ENCODE data around the gene APEH. TPM values are rescaled to one million over a fixed set of nuclear protein-coding genes. Genes with fewer than 3 reads are reported as not detected.

The APEH gene
- total RNA-seq, 4 donors from 2014 or later, result 53.9 to 151 (median 116) TPM

GRCh38 chr3:49701388-49702077, 27.4 kb downstream of the APEH start:
- Histone ChIP-seq H3K27me3 (no peaks in the 10 kb centered on the region), H3K4me3 (no peak overlapping the region), H3K4me1 (no peaks in the 10 kb centered on the region), H3K36me3 (peaks cover 0 to 10% (median 0%) of the 10 kb centered on the region in 4 donors), H3K9me3 (no peaks in the 10 kb centered on the region), H3K27ac (no peak overlapping the region)
- intact Hi-C loops (cut with DNase I; ENCODE audit: low total_unique reads) (loop anchor here (10.0 kb wide), 2 partner anchors 143 to 203 kb away; partner anchors contain the start of gene MST1R), in situ Hi-C loops (cut with MboI; ENCODE audit: low pct_ligation_motif_present in 1 of 4, low pct_unique_long_range_greater_than_20kb in 1 of 4, low sequenced_read_pairs in 3 of 4) (loop anchor here in 1 of 4 donors (10.0 kb wide), 1 partner anchor 143 kb away; no protein-coding TSS in a partner anchor)
- TF ChIP-seq, protein P1, sequence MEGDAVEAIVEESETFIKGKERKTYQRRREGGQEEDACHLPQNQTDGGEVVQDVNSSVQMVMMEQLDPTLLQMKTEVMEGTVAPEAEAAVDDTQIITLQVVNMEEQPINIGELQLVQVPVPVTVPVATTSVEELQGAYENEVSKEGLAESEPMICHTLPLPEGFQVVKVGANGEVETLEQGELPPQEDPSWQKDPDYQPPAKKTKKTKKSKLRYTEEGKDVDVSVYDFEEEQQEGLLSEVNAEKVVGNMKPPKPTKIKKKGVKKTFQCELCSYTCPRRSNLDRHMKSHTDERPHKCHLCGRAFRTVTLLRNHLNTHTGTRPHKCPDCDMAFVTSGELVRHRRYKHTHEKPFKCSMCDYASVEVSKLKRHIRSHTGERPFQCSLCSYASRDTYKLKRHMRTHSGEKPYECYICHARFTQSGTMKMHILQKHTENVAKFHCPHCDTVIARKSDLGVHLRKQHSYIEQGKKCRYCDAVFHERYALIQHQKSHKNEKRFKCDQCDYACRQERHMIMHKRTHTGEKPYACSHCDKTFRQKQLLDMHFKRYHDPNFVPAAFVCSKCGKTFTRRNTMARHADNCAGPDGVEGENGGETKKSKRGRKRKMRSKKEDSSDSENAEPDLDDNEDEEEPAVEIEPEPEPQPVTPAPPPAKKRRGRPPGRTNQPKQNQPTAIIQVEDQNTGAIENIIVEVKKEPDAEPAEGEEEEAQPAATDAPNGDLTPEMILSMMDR (IDR thresholded peaks at IDR 0.05), result peak in 3 of 5 experiments; percentile 19 to 34 (median 26)
- TF ChIP-seq EP300 (IDR thresholded peaks at IDR 0.05; ENCODE audit: low read depth) (no peak), POLR2AphosphoS5 (IDR thresholded peaks at IDR 0.05) (no peak), POLR2A (IDR thresholded peaks at IDR 0.05) (no peak)
- DNase-seq, result no peak
- WGBS, 2 donors (ENCODE audit: low coverage in 1 of 2), result 90 to 100% methylated on average over 1 to 21 of the region's 21 CpGs

DNA sequence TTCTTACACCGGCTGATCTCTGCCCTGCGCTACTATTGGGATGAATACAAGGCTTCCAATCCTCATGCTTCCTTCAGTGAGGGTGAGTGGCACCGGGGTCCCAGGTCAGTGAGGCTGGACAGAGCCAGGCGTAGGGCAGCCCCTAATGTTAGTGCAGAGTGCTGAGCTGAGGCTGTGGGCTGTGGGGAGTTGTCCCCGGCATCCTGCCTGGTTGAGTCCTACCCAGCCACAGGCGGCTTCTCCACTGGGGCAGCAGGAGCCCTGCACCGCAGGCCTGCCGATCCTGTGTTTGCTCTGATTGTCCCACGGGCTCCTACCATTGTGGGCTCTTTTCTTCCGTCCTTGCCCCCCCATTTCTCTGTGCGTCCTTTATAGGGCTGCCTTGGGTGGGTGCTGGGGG, 28.5 kb downstream of the APEH start:
- Histone ChIP-seq H3K4me1 (no peaks in the 10 kb centered on the region), H3K27ac (no peak overlapping the region), H3K27me3 (no peaks in the 10 kb centered on the region), H3K4me3 (no peak overlapping the region), H3K36me3 (peaks cover 0 to 6% (median 0%) of the 10 kb centered on the region in 4 donors), H3K9me3 (no peaks in the 10 kb centered on the region)
- intact Hi-C loops (cut with DNase I; ENCODE audit: low total_unique reads), result loop anchor here (10.0 kb wide), 2 partner anchors 142 to 202 kb away; partner anchors contain the start of gene MST1R
- no peak for DNase-seq
- no peak for TF ChIP-seq POLR2A (IDR thresholded peaks at IDR 0.05)
- TF ChIP-seq POLR2AphosphoS5 (IDR thresholded peaks at IDR 0.05), result no peak
- no peak for TF ChIP-seq EP300 (IDR thresholded peaks at IDR 0.05; ENCODE audit: low read depth)
- TF ChIP-seq, protein P1 (IDR thresholded peaks at IDR 0.05), result no peak
- in situ Hi-C loops (cut with MboI; ENCODE audit: low pct_ligation_motif_present in 1 of 4, low pct_unique_long_range_greater_than_20kb in 1 of 4, low sequenced_read_pairs in 3 of 4), result loop anchor here in 1 of 4 donors (10.0 kb wide), 1 partner anchor 142 kb away; no protein-coding TSS in a partner anchor
- 93% methylated on average over 11 of the region's 11 CpGs; no CpG with 5 or more reads in 1 of the 2 donors for WGBS, 2 donors (ENCODE audit: low coverage in 1 of 2)

DNA sequence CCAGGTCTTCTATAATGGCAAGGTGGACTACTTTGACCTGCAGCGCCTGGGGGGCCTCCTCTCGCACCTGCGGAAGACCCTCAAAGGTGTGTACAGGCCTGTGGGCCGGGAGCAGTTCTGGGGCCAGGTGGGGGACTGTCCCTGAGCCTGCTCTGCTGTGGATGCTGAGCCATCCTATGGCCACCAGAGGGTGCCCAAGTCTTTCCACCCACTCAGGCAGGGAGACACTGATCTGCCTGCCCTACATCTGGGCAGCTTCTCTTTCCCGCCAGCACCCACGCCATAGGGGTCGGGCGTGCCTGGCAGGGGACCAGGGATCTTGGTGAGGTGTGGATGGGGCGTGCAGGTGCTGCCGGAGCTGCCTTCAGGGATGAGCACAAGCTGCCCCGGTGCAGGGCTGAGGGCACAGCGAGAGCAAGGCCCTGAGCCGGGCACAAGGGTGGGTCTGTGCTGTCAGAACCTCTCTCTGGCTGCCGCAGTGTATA, 29.3 kb downstream of the APEH start:
- Histone ChIP-seq H3K27me3 (no peaks in the 10 kb centered on the region), H3K9me3 (no peaks in the 10 kb centered on the region), H3K27ac (no peak overlapping the region), H3K36me3 (no peaks in the 10 kb centered on the region), H3K4me3 (no peak overlapping the region), H3K4me1 (no peaks in the 10 kb centered on the region)
- TF ChIP-seq, protein P1 (IDR thresholded peaks at IDR 0.05), result peak; percentile 71 to 85 (median 83)
- TF ChIP-seq POLR2AphosphoS5 (IDR thresholded peaks at IDR 0.05), result no peak
- peak; percentile 69 for DNase-seq
- 58% methylated on average over 14 of the region's 14 CpGs; no CpG with 5 or more reads in 1 of the 2 donors for WGBS, 2 donors (ENCODE audit: low coverage in 1 of 2)
- in situ Hi-C loops (cut with MboI; ENCODE audit: low pct_ligation_motif_present in 1 of 4, low pct_unique_long_range_greater_than_20kb in 1 of 4, low sequenced_read_pairs in 3 of 4), result loop anchor here in 1 of 4 donors (10.0 kb wide), 1 partner anchor 141 kb away; no protein-coding TSS in a partner anchor
- intact Hi-C loops (cut with DNase I; ENCODE audit: low total_unique reads), result loop anchor here (10.0 kb wide), 2 partner anchors 141 to 201 kb away; partner anchors contain the start of gene MST1R

DNA sequence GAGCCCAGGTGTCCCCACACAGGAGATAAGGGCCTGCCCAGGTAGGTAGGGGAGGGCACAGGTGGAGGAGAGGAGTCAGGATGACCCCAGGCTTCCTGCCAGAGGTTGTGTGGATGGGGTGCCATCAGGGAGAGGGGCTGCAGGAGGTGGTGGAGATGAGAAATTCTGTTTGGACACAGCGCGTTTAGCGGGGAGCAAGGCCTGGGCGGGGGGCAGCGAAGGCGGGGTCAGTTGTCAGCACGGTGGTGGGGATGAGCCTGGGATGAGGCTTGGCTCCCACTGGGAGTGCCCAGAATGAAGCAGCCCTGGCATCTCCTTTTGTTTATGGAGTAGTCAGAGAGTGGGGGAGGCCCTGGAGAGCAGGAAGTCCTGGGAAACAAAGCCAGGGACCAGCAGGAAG, 29.8 kb downstream of the APEH start:
- no peaks in the 10 kb centered on the region for H3K4me1 ChIP-seq
- H3K27me3 ChIP-seq, result no peaks in the 10 kb centered on the region
- H3K27ac ChIP-seq, result no peak overlapping the region
- no peaks in the 10 kb centered on the region for H3K36me3 ChIP-seq
- in situ Hi-C loops (cut with MboI; ENCODE audit: low pct_ligation_motif_present in 1 of 4, low pct_unique_long_range_greater_than_20kb in 1 of 4, low sequenced_read_pairs in 3 of 4), result loop anchor here in 1 of 4 donors (10.0 kb wide), 1 partner anchor 141 kb away; no protein-coding TSS in a partner anchor
- TF ChIP-seq, protein P1 (IDR thresholded peaks at IDR 0.05), result no peak
- TF ChIP-seq EP300 (IDR thresholded peaks at IDR 0.05; ENCODE audit: low read depth), result no peak
- TF ChIP-seq POLR2AphosphoS5 (IDR thresholded peaks at IDR 0.05), result no peak
- TF ChIP-seq POLR2A (IDR thresholded peaks at IDR 0.05), result no peak
- H3K4me3 ChIP-seq, result no peak overlapping the region
- intact Hi-C loops (cut with DNase I; ENCODE audit: low total_unique reads), result loop anchor here (10.0 kb wide), 2 partner anchors 141 to 201 kb away; partner anchors contain the start of gene MST1R
- 93 to 98% methylated on average over 6 to 7 of the region's 7 CpGs for WGBS, 2 donors (ENCODE audit: low coverage in 1 of 2)
- no peaks in the 10 kb centered on the region for H3K9me3 ChIP-seq
- no peak for DNase-seq

All from transverse colon (tissue), 4 donors.